ENCODE results near the gene PHACTR4.
"Not testable (repeated sequence)": the region's sequence is repeated elsewhere in the genome, so short reads cannot be mapped to it uniquely, and the experiment has no call there.

Gene PHACTR4

GRCh38 chr1:28530456-28530855, 160.9 kb downstream of the PHACTR4 start:
- Histone ChIP-seq H3K4me3 (ENCODE audit: low read length) (no peak overlapping the region), H3K4me1 (ENCODE audit: control insufficient read depth, insufficient read depth, low read length) (no peaks in the 10 kb centered on the region), H3K27me3 (replicated peaks; ENCODE audit: control insufficient read depth, insufficient read depth, low read length) (no peaks in the 10 kb centered on the region), H3K9me3 (ENCODE audit: control insufficient read depth, low read length) (no peaks in the 10 kb centered on the region), H3K9ac (ENCODE audit: low read length) (no peak overlapping the region), H3K36me3 (ENCODE audit: control insufficient read depth, insufficient read depth, low read length, severe bottlenecking) (peaks cover 19% of the 10 kb centered on the region)
- DNase-seq (ENCODE audit: low read depth) = no peak

GRCh38 chr1:28534671-28535070, 165.1 kb downstream of the PHACTR4 start:
- peaks cover 48% of the 10 kb centered on the region for H3K36me3 ChIP-seq (ENCODE audit: control insufficient read depth, insufficient read depth, low read length, severe bottlenecking)
- H3K4me3 ChIP-seq (ENCODE audit: low read length) = no peak overlapping the region
- H3K9me3 ChIP-seq (ENCODE audit: control insufficient read depth, low read length) = no peaks in the 10 kb centered on the region
- DNase-seq (ENCODE audit: low read depth) = no peak
- H3K9ac ChIP-seq (ENCODE audit: low read length) = no peak overlapping the region
- H3K27me3 ChIP-seq (replicated peaks; ENCODE audit: control insufficient read depth, insufficient read depth, low read length) = no peaks in the 10 kb centered on the region
- H3K4me1 ChIP-seq (ENCODE audit: control insufficient read depth, insufficient read depth, low read length) = no peaks in the 10 kb centered on the region

GRCh38 chr1:28535180-28535579, 165.6 kb downstream of the PHACTR4 start:
- Histone ChIP-seq H3K4me3 (ENCODE audit: low read length) (no peak overlapping the region), H3K27me3 (replicated peaks; ENCODE audit: control insufficient read depth, insufficient read depth, low read length) (no peaks in the 10 kb centered on the region), H3K9ac (ENCODE audit: low read length) (no peak overlapping the region), H3K9me3 (ENCODE audit: control insufficient read depth, low read length) (no peaks in the 10 kb centered on the region), H3K36me3 (ENCODE audit: control insufficient read depth, insufficient read depth, low read length, severe bottlenecking) (peaks cover 48% of the 10 kb centered on the region), H3K4me1 (ENCODE audit: control insufficient read depth, insufficient read depth, low read length) (no peaks in the 10 kb centered on the region)
- no peak for DNase-seq (ENCODE audit: low read depth)

- no peak overlapping the region for H3K9ac ChIP-seq (ENCODE audit: low read length)
- H3K4me1 ChIP-seq (ENCODE audit: control insufficient read depth, insufficient read depth, low read length) = no peaks in the 10 kb centered on the region
- H3K9me3 ChIP-seq (ENCODE audit: control insufficient read depth, low read length) = no peaks in the 10 kb centered on the region
- peaks cover 36% of the 10 kb centered on the region for H3K36me3 ChIP-seq (ENCODE audit: control insufficient read depth, insufficient read depth, low read length, severe bottlenecking)
- no peak for DNase-seq (ENCODE audit: low read depth)
- H3K4me3 ChIP-seq (ENCODE audit: low read length) = no peak overlapping the region
- H3K27me3 ChIP-seq (replicated peaks; ENCODE audit: control insufficient read depth, insufficient read depth, low read length) = no peaks in the 10 kb centered on the region
Observed at GRCh38 chr1:28537457-28538199, 168.1 kb downstream of the PHACTR4 start.

GRCh38 chr1:28538286-28538685, 168.7 kb downstream of the PHACTR4 start:
- H3K27me3 ChIP-seq (replicated peaks; ENCODE audit: control insufficient read depth, insufficient read depth, low read length) = no peaks in the 10 kb centered on the region
- H3K36me3 ChIP-seq (ENCODE audit: control insufficient read depth, insufficient read depth, low read length, severe bottlenecking) = peaks cover 36% of the 10 kb centered on the region
- no peak for DNase-seq (ENCODE audit: low read depth)
- no peak overlapping the region for H3K9ac ChIP-seq (ENCODE audit: low read length)
- H3K4me1 ChIP-seq (ENCODE audit: control insufficient read depth, insufficient read depth, low read length) = no peaks in the 10 kb centered on the region
- H3K4me3 ChIP-seq (ENCODE audit: low read length) = no peak overlapping the region
- H3K9me3 ChIP-seq (ENCODE audit: control insufficient read depth, low read length) = no peaks in the 10 kb centered on the region

GRCh38 chr1:28540651-28541050, 171.1 kb downstream of the PHACTR4 start:
- Histone ChIP-seq H3K4me1 (ENCODE audit: control insufficient read depth, insufficient read depth, low read length) (no peaks in the 10 kb centered on the region), H3K9me3 (ENCODE audit: control insufficient read depth, low read length) (no peaks in the 10 kb centered on the region), H3K36me3 (ENCODE audit: control insufficient read depth, insufficient read depth, low read length, severe bottlenecking) (peaks cover 27% of the 10 kb centered on the region), H3K4me3 (ENCODE audit: low read length) (no peak overlapping the region), H3K27me3 (replicated peaks; ENCODE audit: control insufficient read depth, insufficient read depth, low read length) (no peaks in the 10 kb centered on the region), H3K9ac (ENCODE audit: low read length) (no peak overlapping the region)
- DNase-seq (ENCODE audit: low read depth) = no peak

GRCh38 chr1:28541414-28542015, 172.0 kb downstream of the PHACTR4 start:
- not testable (repeated sequence) for H3K9me3 ChIP-seq (ENCODE audit: control insufficient read depth, low read length); H3K4me3 ChIP-seq (ENCODE audit: low read length); H3K4me1 ChIP-seq (ENCODE audit: control insufficient read depth, insufficient read depth, low read length); H3K27me3 ChIP-seq (replicated peaks; ENCODE audit: control insufficient read depth, insufficient read depth, low read length); DNase-seq (ENCODE audit: low read depth); H3K9ac ChIP-seq (ENCODE audit: low read length)
- H3K36me3 ChIP-seq (ENCODE audit: control insufficient read depth, insufficient read depth, low read length, severe bottlenecking) = peaks cover 19% of the 10 kb centered on the region

GRCh38 chr1:28545246-28545628, 175.7 kb downstream of the PHACTR4 start:
- DNase-seq (ENCODE audit: low read depth) = no peak
- Histone ChIP-seq H3K9ac (ENCODE audit: low read length) (no peak overlapping the region), H3K4me3 (ENCODE audit: low read length) (no peak overlapping the region), H3K36me3 (ENCODE audit: control insufficient read depth, insufficient read depth, low read length, severe bottlenecking) (no peaks in the 10 kb centered on the region), H3K27me3 (replicated peaks; ENCODE audit: control insufficient read depth, insufficient read depth, low read length) (no peaks in the 10 kb centered on the region), H3K4me1 (ENCODE audit: control insufficient read depth, insufficient read depth, low read length) (peaks cover 5% of the 10 kb centered on the region), H3K9me3 (ENCODE audit: control insufficient read depth, low read length) (no peaks in the 10 kb centered on the region)

- Histone ChIP-seq H3K4me3 (ENCODE audit: low read length) (no peak overlapping the region), H3K36me3 (ENCODE audit: control insufficient read depth, insufficient read depth, low read length, severe bottlenecking) (no peaks in the 10 kb centered on the region), H3K4me1 (ENCODE audit: control insufficient read depth, insufficient read depth, low read length) (peaks cover 8% of the 10 kb centered on the region)
Observed at GRCh38 chr1:28548318-28548717, 178.8 kb downstream of the PHACTR4 start.

More at GRCh38 chr1:28548318-28548717, 178.8 kb downstream of the PHACTR4 start:
- H3K9ac ChIP-seq (ENCODE audit: low read length) = no peak overlapping the region
- DNase-seq (ENCODE audit: low read depth) = no peak
- no peaks in the 10 kb centered on the region for H3K27me3 ChIP-seq (replicated peaks; ENCODE audit: control insufficient read depth, insufficient read depth, low read length)
- H3K9me3 ChIP-seq (ENCODE audit: control insufficient read depth, low read length) = no peaks in the 10 kb centered on the region

All from adipocyte (in vitro differentiated cells).